AG09319 (cell line): ENCODE measurements around the gene ANKRD61.
"Not testable (repeated sequence)": the region's sequence is repeated elsewhere in the genome, so short reads cannot be mapped to it uniquely, and the experiment has no call there.

Experiments used
- DNase-seq: peaks from one replicate; pipeline ENCODE4 v3.0.0-alpha.2; 2010; ENCODE audit warnings: low read depth; ENCODE audit errors: extremely low read depth
- CTCF ChIP-seq: IDR thresholded peaks from 2 replicates; pipeline ENCODE4 v1.5.1; 2011; ENCODE audit warnings: low read depth, mild to moderate bottlenecking, inconsistent platforms, low read length, moderate library complexity

The ANKRD61 gene

GRCh38 chr7:6035165-6035564 lies 4.0 kb downstream of the ANKRD61 start:
- no peak for TF ChIP-seq CTCF
- DNase-seq: no peak

DNA sequence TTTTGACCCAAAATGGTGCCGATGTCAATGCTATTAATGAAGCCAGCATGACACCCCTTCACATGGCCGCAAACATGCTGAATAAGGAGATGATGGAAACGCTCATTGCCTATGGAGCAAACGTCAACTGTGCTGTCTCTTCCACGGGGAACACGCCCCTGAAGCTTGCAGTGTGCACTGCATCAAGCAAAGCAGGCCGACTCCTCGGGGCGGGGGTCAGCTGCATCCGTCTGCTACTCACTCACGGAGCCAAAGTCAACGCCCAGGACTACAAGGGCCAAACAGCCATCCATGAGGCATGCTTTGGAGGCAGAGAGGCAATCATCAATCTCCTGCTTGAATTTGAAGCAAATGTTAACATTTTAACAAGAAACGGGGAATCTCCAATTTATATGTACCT lies 4.5 kb downstream of the ANKRD61 start:
- TF ChIP-seq CTCF: no peak
- no peak for DNase-seq

- no peak for DNase-seq
- TF ChIP-seq CTCF: no peak
These were observed 18.6 kb downstream of the ANKRD61 start for GRCh38 chr7:6049780-6050179.

DNA sequence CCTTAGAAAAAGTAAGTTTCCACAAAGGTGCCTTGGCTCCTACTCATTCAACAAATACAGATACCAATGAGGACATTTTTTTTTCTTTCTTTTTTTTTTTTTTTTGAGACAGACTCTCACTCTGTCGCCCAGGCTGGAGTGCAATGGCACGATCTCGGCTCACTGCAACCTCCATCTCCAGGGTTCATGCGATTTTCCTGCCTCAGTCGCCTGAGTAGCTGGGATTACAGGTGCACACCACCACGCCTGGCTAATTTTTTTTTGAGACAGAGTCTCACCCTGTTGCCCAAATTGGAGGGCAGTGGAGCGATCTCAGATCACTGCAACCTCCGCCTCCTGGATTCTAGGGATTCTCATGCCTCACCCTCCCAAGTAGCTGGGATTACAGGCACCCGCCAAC lies 20.0 kb downstream of the ANKRD61 start:
- not testable (repeated sequence) for DNase-seq

DNA sequence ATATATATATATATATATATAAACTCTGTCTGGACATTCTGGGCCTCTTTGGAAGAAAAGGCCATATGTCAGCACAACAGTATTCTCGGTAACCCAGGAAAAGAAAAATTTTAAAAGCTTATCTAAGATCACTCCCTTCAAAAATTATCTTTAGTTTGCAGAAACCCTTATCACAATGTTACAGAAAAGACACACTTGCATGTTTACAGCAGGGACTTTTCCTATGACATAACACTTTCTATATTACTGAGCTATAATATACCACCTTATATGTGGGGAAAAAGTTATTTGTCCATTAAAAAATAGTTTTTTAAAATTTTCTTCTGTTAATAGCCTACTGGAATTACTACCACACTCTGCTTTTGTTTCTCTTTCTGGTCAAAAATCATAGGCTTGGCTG lies 25.4 kb downstream of the ANKRD61 start:
- no peak for DNase-seq
- no peak for TF ChIP-seq CTCF

DNA sequence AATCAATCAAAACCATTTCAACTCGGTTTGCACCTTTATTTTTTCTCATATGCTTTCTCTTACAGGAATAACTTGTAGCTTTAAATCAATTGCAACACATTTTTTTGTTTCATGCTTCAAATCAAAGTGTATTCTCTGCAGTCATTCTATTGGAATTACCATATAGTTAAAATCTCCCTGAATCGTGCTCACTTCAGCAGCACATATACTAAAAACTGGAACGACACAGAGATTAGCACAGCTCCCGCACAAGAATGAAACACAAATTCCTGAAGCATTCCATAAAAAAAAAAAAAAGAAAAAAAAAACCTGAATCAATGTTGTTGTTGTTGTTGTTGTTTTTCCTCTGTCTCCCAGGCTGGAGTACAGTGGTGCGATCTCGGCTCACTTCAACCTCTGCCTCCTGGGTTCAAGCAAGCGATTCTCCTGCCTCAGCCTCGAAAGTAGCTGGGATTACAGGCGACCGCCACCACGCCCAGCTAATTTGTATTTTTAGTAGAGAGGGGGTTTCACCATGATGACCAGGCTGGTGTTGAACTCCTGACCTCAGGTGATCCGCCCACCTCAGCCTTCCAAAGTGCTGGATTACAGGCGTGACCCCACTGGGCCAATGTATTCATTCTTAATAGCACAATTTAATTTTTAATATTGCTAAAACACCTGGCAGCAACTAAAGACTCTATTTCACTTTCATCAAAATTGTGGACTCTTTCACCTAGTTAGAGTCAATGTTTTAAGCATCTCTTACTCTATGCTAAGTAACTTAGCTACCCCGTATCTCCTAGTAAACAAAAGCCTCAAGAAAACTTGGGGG lies 26.3 kb downstream of the ANKRD61 start:
- no peak for TF ChIP-seq CTCF
- DNase-seq: no peak

GRCh38 chr7:6059941-6060340 lies 28.8 kb downstream of the ANKRD61 start:
- DNase-seq: not testable (repeated sequence)

DNA sequence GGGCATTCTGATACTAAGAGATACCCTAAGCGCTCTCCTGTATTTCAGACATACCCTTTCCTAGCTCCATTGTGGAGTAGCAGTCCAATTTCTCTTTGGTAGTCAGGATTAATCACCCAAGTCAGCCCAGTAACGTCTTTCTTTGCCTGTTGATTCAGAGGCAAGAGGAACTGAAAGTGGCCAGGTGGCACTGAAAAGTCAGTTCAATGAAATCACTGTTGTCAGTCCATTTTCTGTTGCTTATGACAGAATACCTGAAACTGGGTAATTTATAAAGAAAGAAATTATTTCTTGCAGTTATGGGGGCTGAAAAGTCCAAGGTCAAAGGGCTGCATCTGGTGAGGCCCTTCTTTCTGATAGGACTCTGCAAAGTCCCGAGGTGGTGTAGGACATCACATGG lies 40.2 kb downstream of the ANKRD61 start:
- no peak for DNase-seq
- no peak for TF ChIP-seq CTCF
